Stimulated activated CD4-positive, alpha-beta T cell treated with anti-CD3 and anti-CD28 coated beads, Interleukin-15, amount 100 ng/mL, for 24 hours (primary cell): Measurements from ENCODE around the gene PDGFD.

Experiments used
- DNase-seq: peaks from one replicate; pipeline ENCODE4 v3.0.0-alpha.2; 2020

The PDGFD gene

GRCh38 chr11:104142698-104143097, 21.2 kb downstream of the PDGFD start:
- no peak for DNase-seq

GRCh38 chr11:104136861-104137260, 27.1 kb downstream of the PDGFD start:
- no peak for DNase-seq

GRCh38 chr11:104134745-104135144, 29.2 kb downstream of the PDGFD start:
- no peak for DNase-seq

- DNase-seq, result no peak
These were observed 33.8 kb downstream of the PDGFD start for GRCh38 chr11:104130161-104130560.

GRCh38 chr11:104129145-104129544, 34.8 kb downstream of the PDGFD start:
- DNase-seq, result no peak

GRCh38 chr11:104127828-104128227, 36.1 kb downstream of the PDGFD start:
- DNase-seq, result no peak

- no peak for DNase-seq
These were observed 37.5 kb downstream of the PDGFD start for GRCh38 chr11:104126464-104126863.

- DNase-seq, result no peak
These were observed 39.0 kb downstream of the PDGFD start for GRCh38 chr11:104124979-104125378.

- no peak for DNase-seq
These were observed 41.1 kb downstream of the PDGFD start for GRCh38 chr11:104122836-104123235.

GRCh38 chr11:104122011-104122635, 41.8 kb downstream of the PDGFD start:
- DNase-seq, result no peak

- DNase-seq, result no peak
These were observed 43.3 kb downstream of the PDGFD start for GRCh38 chr11:104120493-104121137.

GRCh38 chr11:104118105-104118744, 45.7 kb downstream of the PDGFD start:
- DNase-seq, result no peak

- no peak for DNase-seq
These were observed 50.4 kb downstream of the PDGFD start for GRCh38 chr11:104113541-104113940.

GRCh38 chr11:104106136-104106754, 57.7 kb downstream of the PDGFD start:
- DNase-seq, result no peak

GRCh38 chr11:104105155-104105554, 58.8 kb downstream of the PDGFD start:
- no peak for DNase-seq

GRCh38 chr11:104104664-104105063, 59.3 kb downstream of the PDGFD start:
- DNase-seq, result no peak

GRCh38 chr11:104104201-104104600, 59.7 kb downstream of the PDGFD start:
- no peak for DNase-seq

GRCh38 chr11:104098555-104098954, 65.4 kb downstream of the PDGFD start:
- DNase-seq, result no peak

GRCh38 chr11:104098132-104098531, 65.8 kb downstream of the PDGFD start:
- DNase-seq, result no peak

- no peak for DNase-seq
These were observed 67.0 kb downstream of the PDGFD start for GRCh38 chr11:104096900-104097299.

GRCh38 chr11:104095791-104096190, 68.2 kb downstream of the PDGFD start:
- no peak for DNase-seq

GRCh38 chr11:104094576-104094975, 69.4 kb downstream of the PDGFD start:
- no peak for DNase-seq

GRCh38 chr11:104093426-104094280, 70.3 kb downstream of the PDGFD start:
- DNase-seq, result no peak
